GM19035 (cell line): ENCODE data around the gene MINDY1.

Experiments used
- ATAC-seq: cut with Tn5 transposase; IDR thresholded peaks from one replicate; pipeline ENCODE4 v1.9.1; 2021; ENCODE audit not compliant: unreplicated experiment

Gene MINDY1

GRCh38 chr1:151006327-151007052 lies at the start of gene MINDY1:
MINDY1 (minus strand) TSS chr1:151006902; CDS start chr1:151002617, 4,285 bp downstream.
- ATAC-seq = peak; percentile 45

GRCh38 chr1:151056149-151056548 lies 49.4 kb upstream of the MINDY1 start:
- ATAC-seq = no peak

- ATAC-seq = no peak
Observed at GRCh38 chr1:151055581-151055980, 48.9 kb upstream of the MINDY1 start.

- no peak for ATAC-seq
Observed at GRCh38 chr1:151054971-151055547, 48.4 kb upstream of the MINDY1 start.

GRCh38 chr1:151051356-151052009 lies 44.8 kb upstream of the MINDY1 start:
- ATAC-seq = no peak

GRCh38 chr1:151050051-151050688 lies 43.5 kb upstream of the MINDY1 start:
- no peak for ATAC-seq

- no peak for ATAC-seq
Observed at GRCh38 chr1:151049458-151049857, 42.8 kb upstream of the MINDY1 start.

- no peak for ATAC-seq
Observed at GRCh38 chr1:151048645-151049032, 41.9 kb upstream of the MINDY1 start.

GRCh38 chr1:151047925-151048644 lies 41.4 kb upstream of the MINDY1 start:
- ATAC-seq = peak; percentile 50

- ATAC-seq = peak; percentile 48
Observed at GRCh38 chr1:151047591-151047924, 40.9 kb upstream of the MINDY1 start, which contains the start of gene C1orf56. C1orf56 (plus strand) TSS chr1:151047751; CDS start chr1:151047848, 97 bp downstream.

GRCh38 chr1:151043163-151043562 lies 36.5 kb upstream of the MINDY1 start:
- no peak for ATAC-seq

- ATAC-seq = no peak
Observed at GRCh38 chr1:151039521-151039920, 32.8 kb upstream of the MINDY1 start.

GRCh38 chr1:151037032-151037431 lies 30.3 kb upstream of the MINDY1 start:
- no peak for ATAC-seq

- ATAC-seq = no peak
Observed at GRCh38 chr1:151036356-151036755, 29.7 kb upstream of the MINDY1 start, which contains the start of gene BNIPL. BNIPL (plus strand) TSS chr1:151036586; CDS start chr1:151036726, 140 bp downstream.

GRCh38 chr1:151035167-151035566 lies 28.5 kb upstream of the MINDY1 start:
- no peak for ATAC-seq

- no peak for ATAC-seq
Observed at GRCh38 chr1:151032164-151032563, 25.5 kb upstream of the MINDY1 start.

GRCh38 chr1:151026460-151026859 lies 19.8 kb upstream of the MINDY1 start:
- no peak for ATAC-seq

- no peak for ATAC-seq
Observed at GRCh38 chr1:151024540-151025146, 17.9 kb upstream of the MINDY1 start.

GRCh38 chr1:151013518-151013917 lies 6.8 kb upstream of the MINDY1 start:
- no peak for ATAC-seq

GRCh38 chr1:151012684-151013471 lies 6.2 kb upstream of the MINDY1 start:
- ATAC-seq = no peak
